HepG2 (cell line): ENCODE measurements around the gene BCAN. TPM values are rescaled to one million over a fixed set of nuclear protein-coding genes. Genes with fewer than 3 reads are reported as not detected.
"Not testable (repeated sequence)": the region's sequence is repeated elsewhere in the genome, so short reads cannot be mapped to it uniquely, and the experiment has no call there.

ENCODE experiments used
- ATAC-seq: fragments of 200-7000 bp; cut with Tn5 transposase; 3 replicates; pipeline ENCODE4 v1.9.1; 2020; ENCODE audit warnings: mild to moderate bottlenecking, moderate library complexity
- BruUV-seq: library from RNA; stranded (reverse); fragments of 400-500 nt; replicated peaks from 2 replicates; lab custom pipeline; 2021; lab: Mats Ljungman, UMichigan
- CTCF ChIA-PET: fragments of 300-600 bp; formaldehyde crosslinking; extraction: SDS; loops from one replicate; lab custom pipeline; 2021; ENCODE audit warnings: low total read pairs, inconsistent platforms, low intra/inter-chr PET ratio; lab: Yijun Ruan, JAX
- POLR2A ChIA-PET: fragments of 350-600 bp; sonication (Branson Sonifier 250); formaldehyde crosslinking; loops from one replicate; lab custom pipeline; 2020; ENCODE audit warnings: antibody characterized with exemption, inconsistent platforms; lab: Yijun Ruan, JAX
- DNase-seq: peaks from one replicate; pipeline ENCODE4 v3.0.0-alpha.2; 2015; ENCODE audit warnings: low spot score
- FAIRE-seq: peaks from 3 replicates; lab custom pipeline; 2011; peaks lifted over from hg19 to GRCh38; lab: Jason Lieb, UNC
- H2AFZ ChIP-seq: one replicate; pipeline ENCODE4 v1.6.1; 2011; ENCODE audit warnings: low read length, inconsistent platforms
- H3K27ac ChIP-seq: fragments of 300-600 bp; 3 replicates; pipeline ENCODE4 v1.8.0; 2011; ENCODE audit warnings: mixed run types, mild to moderate bottlenecking, mixed read lengths, low read length, inconsistent platforms; ENCODE audit not compliant: insufficient read depth; ENCODE audit errors: extremely low read length
- H3K27me3 ChIP-seq, 2 experiments: fragments of 200-600 bp in 1 of 2; 2 replicates in 1 of 2; 3 replicates in 1 of 2; pipeline versions ENCODE4 v1.6.0 to v1.8.0; 2011; ENCODE audit warnings: low read length in 2 of 2, mild to moderate bottlenecking in 2 of 2, moderate library complexity in 2 of 2, inconsistent platforms in 1 of 2; ENCODE audit not compliant: insufficient read depth in 2 of 2, control insufficient read depth in 1 of 2
- H3K36me3 ChIP-seq, 2 experiments: fragments of 200-600 bp in 1 of 2; replicated peaks in 1 of 2; 2 replicates in 1 of 2; 3 replicates in 1 of 2; pipeline versions ENCODE4 v1.5.1 to v1.8.0; 2011; ENCODE audit warnings: low read length in 2 of 2, inconsistent platforms in 1 of 2; ENCODE audit not compliant: insufficient read depth in 2 of 2, control insufficient read depth in 1 of 2
- H3K4me1 ChIP-seq: 2 replicates; pipeline ENCODE4 v1.5.1; 2012; ENCODE audit warnings: low read length, inconsistent platforms; ENCODE audit not compliant: insufficient read depth
- H3K4me2 ChIP-seq: 2 replicates; pipeline ENCODE4 v1.6.0; 2011; ENCODE audit warnings: low read depth, low read length, inconsistent platforms
- H3K4me3 ChIP-seq, 3 experiments: fragments of 200-600 bp in 1 of 3; sonication (generic), shearing (Covaris generic) in 1 of 3; replicated peaks in 1 of 3; 2 replicates each; pipeline ENCODE4 v1.5.1; 2011 to 2016; ENCODE audit warnings: low read length in 3 of 3, inconsistent platforms in 2 of 3, low read depth in 2 of 3, mild to moderate bottlenecking in 2 of 3, control low read depth in 1 of 3, mixed read lengths in 1 of 3; ENCODE audit not compliant: insufficient read depth in 1 of 3
- H3K79me2 ChIP-seq: one replicate; pipeline ENCODE4 v1.6.1; 2011; ENCODE audit warnings: low read length, inconsistent platforms; ENCODE audit not compliant: insufficient read depth
- H3K9ac ChIP-seq: 2 replicates; pipeline ENCODE4 v1.6.0; 2011; ENCODE audit warnings: mild to moderate bottlenecking, low read depth, low read length, inconsistent platforms; ENCODE audit not compliant: insufficient read depth
- H3K9me3 ChIP-seq: 2 replicates; pipeline ENCODE4 v1.5.1; 2012; ENCODE audit warnings: mild to moderate bottlenecking, low read length
- H4K20me1 ChIP-seq: 2 replicates; pipeline ENCODE4 v1.6.0; 2011; ENCODE audit warnings: inconsistent platforms, mild to moderate bottlenecking, low read length, moderate library complexity; ENCODE audit not compliant: insufficient read depth
- CREM ChIP-seq, 2 experiments: sonication (generic) in 1 of 2; formaldehyde crosslinking in 1 of 2; IDR thresholded peaks; 2 replicates each; pipeline versions ENCODE4 v1.4.0 to v1.6.1; 2016 to 2020; ENCODE audit warnings: antibody characterized with exemption in 1 of 2, mild to moderate bottlenecking in 1 of 2, missing genetic modification reagents in 1 of 2
- HMG20B ChIP-seq: conservative IDR thresholded peaks from 2 replicates; pipeline ENCODE4 v1.6.1; 2016; ENCODE audit warnings: missing genetic modification reagents, missing compliant biosample characterization
- LRRFIP1 ChIP-seq: sonication (generic); formaldehyde crosslinking; conservative IDR thresholded peaks from 2 replicates; pipeline ENCODE4 v1.4.0; 2020; ENCODE audit warnings: missing genetic modification reagents
- MXD1 ChIP-seq: sonication (generic); formaldehyde crosslinking; IDR thresholded peaks from 2 replicates; pipeline ENCODE4 v1.4.0; 2020; ENCODE audit warnings: mild to moderate bottlenecking, missing genetic modification reagents
- STAT5B ChIP-seq: sonication (generic); formaldehyde crosslinking; IDR thresholded peaks from 2 replicates; pipeline ENCODE4 v1.4.0; 2020; ENCODE audit warnings: missing genetic modification reagents
- THRA ChIP-seq: sonication (generic); formaldehyde crosslinking; IDR thresholded peaks from 2 replicates; pipeline ENCODE4 v1.4.0; 2020; ENCODE audit warnings: missing genetic modification reagents, borderline replicate concordance
- ZNF770 ChIP-seq: sonication (generic); formaldehyde crosslinking; IDR thresholded peaks from 2 replicates; pipeline ENCODE4 v1.5.0; 2020; ENCODE audit warnings: mild to moderate bottlenecking, missing genetic modification reagents
- WGBS: methylation state at CpG from one replicate; pipeline ENCODE4 v1.1.6; 2017; ENCODE audit warnings: low lambda C conversion rate; 5-methylcytosine and 5-hydroxymethylcytosine counted together
- in situ Hi-C: cut with HindIII; loops from 2 replicates; pipeline ENCODE4 v1.10.0; 2017; ENCODE audit warnings: low pct_unique_long_range_greater_than_20kb; ENCODE audit not compliant: extremely low pct_ligation_motif_present
- intact Hi-C: fragments of 100-400 bp; cut with micrococcal nuclease; formaldehyde crosslinking; loops from one replicate; pipeline ENCODE4 v1.10.0; 2022; ENCODE audit not compliant: unreplicated experiment
- polyA plus RNA-seq, 8 experiments: library from polyadenylated mRNA; depleted of rRNA in 3 of 8; stranded (reverse) in 7 of 8; unstranded in 1 of 8; fragments of >200 nt; fragmentation: Illumina TruSeq in 4 of 8; extraction: Trizol in 4 of 8; gene quantifications; 2 replicates each; pipeline versions ENCODE4 v1.2.1 to v1.2.3, GENCODE V29; 2011 to 2016; ENCODE audit warnings: low read depth in 4 of 8, missing spikeins in 1 of 8, mixed read lengths in 1 of 8; ENCODE audit not compliant: insufficient read depth in 1 of 8
- total RNA-seq, 5 experiments: library from RNA; depleted of rRNA; stranded (reverse); fragments of >200 nt; fragmentation: Illumina TruSeq; extraction: Trizol; gene quantifications; 2 replicates each; pipeline ENCODE4 v1.2.3, GENCODE V29; 2016; ENCODE audit warnings: low read depth in 1 of 5

The BCAN gene
- total and polyA plus RNA-seq, 2 of the 13 experiments (the other 11 are each of a cell fraction or from before 2014, with no cell fraction given), result not detected

- H2AFZ ChIP-seq, H3K9me3 ChIP-seq, intact Hi-C loops, H4K20me1 ChIP-seq, H3K4me2 ChIP-seq, H3K4me1 ChIP-seq, H3K27ac ChIP-seq, ATAC-seq, DNase-seq, FAIRE-seq, BruUV-seq, H3K4me3 ChIP-seq, H3K36me3 ChIP-seq, H3K79me2 ChIP-seq, H3K9ac ChIP-seq, in situ Hi-C loops, POLR2A ChIA-PET, CTCF ChIA-PET: not testable (repeated sequence)
- 13% methylated on average over 9 of the region's 9 CpGs for WGBS
- 0 out of 2 replicates have a peak, but pooled peaks have one; percentile 21 for TF ChIP-seq ZNF770 (CRISPR knock-in tag)
- H3K27me3 ChIP-seq, result peaks cover 5 to 42% of the 10 kb centered on the region in 2 experiments
Observed at GRCh38 chr1:156631152-156631551, 10.8 kb upstream of the BCAN start.

- Histone ChIP-seq H3K4me1 (no peaks in the 10 kb centered on the region), H3K9me3 (no peaks in the 10 kb centered on the region), H3K79me2 (no peaks in the 10 kb centered on the region), H3K4me3 (no peak overlapping the region), H3K9ac (no peak overlapping the region), H3K27ac (no peak overlapping the region), H3K27me3 (peaks cover 5 to 42% of the 10 kb centered on the region in 2 experiments), H3K36me3 (no peaks in the 10 kb centered on the region), H3K4me2 (no peak overlapping the region), H4K20me1 (no peaks in the 10 kb centered on the region), H2AFZ (no peak overlapping the region)
- no TSS peak for BruUV-seq
- WGBS, result 0% methylated on average over 3 of the region's 3 CpGs
- FAIRE-seq (no peak), ATAC-seq (no peak), DNase-seq (no peak)
- in situ Hi-C loops (no loop called here), intact Hi-C loops (no loop called here)
- ChIA-PET POLR2A (no interaction called here), CTCF (no interaction called here)
- TF ChIP-seq LRRFIP1 (CRISPR knock-in tag), result no peak
- TF ChIP-seq HMG20B, result no peak
- TF ChIP-seq THRA (CRISPR knock-in tag), result no peak
- no peak for TF ChIP-seq STAT5B (CRISPR knock-in tag)
- TF ChIP-seq CREM (IDR thresholded peaks at IDR 0.05), result no peak
- TF ChIP-seq CREM (CRISPR knock-in tag; IDR thresholded peaks at IDR 0.05), result no peak
- no peak for TF ChIP-seq MXD1
Observed at GRCh38 chr1:156632355-156632754, 9.6 kb upstream of the BCAN start.
